GM23248 (cell line): ENCODE measurements around the gene DHX40.

Experiments used
- EZH2 ChIP-seq: fragments of 200-600 bp; sonication (generic); IDR thresholded peaks from 2 replicates; pipeline ENCODE4 v1.6.1; 2018; ENCODE audit warnings: antibody characterized with exemption, mild to moderate bottlenecking; ENCODE audit not compliant: insufficient read depth, poor library complexity, severe bottlenecking
- EZH2phosphoT487 ChIP-seq: fragments of 200-600 bp; sonication (generic); IDR thresholded peaks from 2 replicates; pipeline ENCODE4 v1.6.1; 2018; ENCODE audit warnings: antibody characterized with exemption, moderate library complexity, mild to moderate bottlenecking, low read depth; ENCODE audit not compliant: insufficient read depth

- no peak for TF ChIP-seq EZH2
- TF ChIP-seq EZH2phosphoT487 = no peak
Observed at GRCh38 chr17:59616253-59616920, 51.0 kb downstream of the DHX40 start.
